NCI-H748 (cell line): ENCODE results near the gene FANCI.

Source experiments
- DNase-seq: peaks from one replicate; lab custom pipeline; 2025; ENCODE audit not compliant: unreplicated experiment; lab: John Stamatoyannopoulos, UW

The FANCI gene

DNA sequence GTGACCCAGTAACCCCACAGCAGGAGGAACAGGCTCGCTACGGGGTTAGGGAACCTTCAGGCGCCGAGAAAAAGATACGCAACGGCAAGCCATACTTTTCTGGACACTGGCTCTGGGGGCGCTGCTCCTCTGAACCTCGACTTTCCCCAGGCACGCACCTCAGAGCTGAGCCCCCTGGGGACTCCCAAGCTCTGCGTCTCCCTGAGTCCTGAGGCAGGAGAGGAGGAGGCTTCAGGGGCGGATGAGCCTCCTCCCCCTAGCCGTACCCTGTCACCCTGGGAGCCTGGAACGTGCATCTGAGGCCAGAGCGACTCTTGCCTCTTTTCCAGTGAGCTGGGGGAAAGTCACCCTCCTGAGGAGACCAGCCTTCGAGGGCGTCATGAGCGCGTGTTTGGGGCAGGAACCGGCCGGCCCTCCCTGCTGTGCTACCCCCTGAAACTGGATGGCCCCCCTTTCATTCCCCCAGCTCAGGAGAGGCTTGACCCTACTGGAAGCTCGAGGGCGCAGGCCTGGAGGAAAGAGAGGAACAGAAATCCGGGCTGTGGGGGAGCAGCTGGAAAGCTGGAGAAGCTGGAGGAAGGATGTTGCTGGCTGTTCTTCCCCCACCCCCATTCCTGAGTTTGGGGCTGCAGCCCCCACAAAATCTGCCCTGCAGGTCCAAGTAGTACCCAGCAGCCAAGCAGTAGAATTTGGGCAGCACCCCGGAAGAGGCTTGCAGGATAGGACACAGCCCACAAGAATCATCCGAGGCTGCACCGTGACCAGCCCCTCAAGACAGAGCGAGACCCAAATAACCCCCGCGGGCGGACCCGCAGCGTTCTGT, 115.9 kb downstream of the FANCI start:
- DNase-seq: no peak

DNA sequence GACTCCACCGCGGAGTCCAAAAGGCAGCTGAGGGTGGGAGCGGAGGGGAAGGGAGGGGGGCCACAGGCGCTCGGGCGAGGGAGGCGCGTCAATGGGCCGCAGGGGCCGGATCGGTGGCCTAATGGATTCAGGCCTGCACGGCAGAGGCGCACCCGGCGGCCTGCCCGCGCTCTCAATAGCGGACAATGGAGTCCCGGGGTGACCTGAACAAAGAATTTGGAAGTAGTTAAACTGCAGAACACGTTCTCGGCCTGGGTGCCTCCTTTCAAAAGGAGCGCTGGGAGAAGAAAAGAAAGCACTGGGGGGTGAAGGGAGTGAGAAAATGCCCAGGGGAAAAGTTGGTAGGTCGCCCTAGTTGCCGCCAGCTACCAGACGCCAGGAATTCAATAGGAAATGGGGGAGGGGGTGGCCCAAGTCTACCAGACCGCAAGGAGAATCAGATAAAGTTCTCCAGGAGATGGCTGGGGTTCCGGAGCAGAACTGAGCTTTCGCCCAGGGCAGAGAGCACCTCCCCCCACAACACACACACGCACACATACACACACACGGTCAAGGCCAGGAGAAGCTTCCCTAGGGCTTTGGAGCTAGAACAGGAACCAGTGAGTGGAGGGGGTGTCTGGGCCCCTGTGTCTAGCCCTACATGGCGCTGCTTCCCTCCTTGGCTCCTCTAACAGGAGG, 116.7 kb downstream of the FANCI start:
- no peak for DNase-seq

DNA sequence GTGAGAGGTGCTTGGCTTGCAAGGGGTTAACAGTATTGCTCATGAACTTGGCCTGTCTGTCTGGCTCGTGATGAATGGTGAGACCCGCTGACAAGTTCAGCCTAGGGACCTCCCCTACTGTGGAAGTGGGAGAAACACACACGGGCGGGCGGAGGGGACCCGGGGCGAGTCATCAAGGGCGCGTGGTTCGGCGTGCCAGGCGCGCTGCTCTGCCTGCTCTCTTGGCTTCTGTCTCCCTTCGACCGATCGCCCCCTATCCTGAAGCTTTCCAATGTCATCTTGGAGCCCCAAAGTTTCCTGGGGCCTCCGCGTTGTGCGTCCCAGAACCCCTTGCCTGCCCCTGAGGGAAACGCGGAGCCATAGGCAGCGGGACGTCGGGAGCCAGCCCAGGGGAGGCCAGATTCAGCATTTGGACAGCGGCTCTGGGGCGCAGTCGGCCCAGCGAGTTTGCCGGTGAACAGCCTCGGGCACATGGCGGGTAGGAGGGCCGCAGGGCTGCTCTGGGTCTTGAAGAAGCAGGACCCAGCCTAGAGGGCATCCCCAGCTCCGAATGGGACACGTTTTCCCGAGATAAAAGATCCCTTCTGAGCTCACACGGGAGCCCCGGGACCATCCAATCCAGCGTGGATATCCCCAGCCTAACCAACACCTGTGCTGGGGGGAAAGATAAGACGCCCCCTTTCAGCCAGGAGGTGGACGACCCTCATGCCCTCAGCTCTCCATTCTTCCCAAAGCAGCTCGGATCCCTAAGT, 117.8 kb downstream of the FANCI start:
- DNase-seq: peak; percentile 53

DNA sequence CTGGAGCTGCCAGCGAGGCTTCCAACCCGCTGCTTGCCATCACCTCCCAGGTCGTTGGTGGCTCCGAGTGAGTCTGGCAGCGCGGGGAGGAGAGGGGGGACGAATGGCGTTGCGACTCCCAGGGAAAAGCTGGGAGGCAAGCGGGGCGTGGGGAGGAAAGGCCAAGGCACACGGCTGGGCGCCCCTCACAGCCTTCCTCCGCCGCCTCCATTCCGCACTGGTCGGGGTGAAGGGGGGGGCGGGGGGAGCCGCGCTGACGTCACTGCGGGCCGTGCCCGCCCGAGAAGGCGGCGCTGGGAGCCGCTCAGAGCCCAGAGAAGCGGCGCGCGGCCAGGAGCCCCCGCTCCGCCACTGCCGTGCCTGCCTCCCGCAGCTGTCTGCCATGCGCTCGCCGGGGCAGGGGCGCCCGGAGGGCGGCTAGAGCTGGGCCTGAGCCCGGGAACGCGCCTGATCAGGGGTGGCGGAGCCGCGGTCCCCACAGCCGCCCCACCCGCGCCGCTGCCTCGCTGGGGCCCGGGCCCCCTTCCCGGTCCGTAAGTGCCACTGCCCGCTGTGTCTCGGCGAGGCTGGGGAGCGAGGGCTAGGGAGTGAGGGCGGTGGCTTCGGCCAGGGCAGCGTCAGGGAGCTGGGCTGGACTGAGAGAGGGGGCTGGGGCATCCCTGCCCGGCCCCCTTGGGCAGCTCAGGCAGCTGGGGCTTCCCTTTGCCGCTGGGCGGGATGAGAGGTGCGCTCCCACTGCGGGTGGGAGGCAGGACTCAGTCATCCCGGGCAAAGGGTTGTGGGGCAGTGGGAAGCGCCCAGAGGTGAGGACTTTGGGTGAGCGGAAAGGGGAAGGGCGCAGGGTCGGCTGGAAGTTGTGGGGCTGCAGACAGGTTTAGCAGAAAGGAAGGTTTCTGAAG, 118.7 kb downstream of the FANCI start:
- DNase-seq: peak; percentile 72

DNA sequence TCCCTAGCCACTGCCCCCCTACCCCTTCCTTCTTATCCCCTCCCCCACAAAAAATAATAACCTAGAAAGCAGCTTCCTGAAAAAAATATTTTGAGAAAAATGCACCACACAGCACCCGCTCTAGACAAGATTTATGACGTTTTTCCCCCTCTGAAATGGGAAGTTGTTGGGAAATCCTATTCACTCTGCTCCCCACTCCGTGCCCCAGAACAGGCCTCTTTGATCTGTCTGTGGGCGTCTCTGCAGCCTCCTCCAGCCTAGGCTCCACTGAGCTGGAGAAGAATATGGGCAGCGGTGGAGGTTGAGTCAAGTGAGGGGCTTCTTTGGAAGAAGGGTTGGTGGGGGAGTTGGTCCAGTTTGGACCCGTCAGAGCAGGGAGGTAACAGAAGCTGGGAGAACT, 119.4 kb downstream of the FANCI start:
- no peak for DNase-seq

DNA sequence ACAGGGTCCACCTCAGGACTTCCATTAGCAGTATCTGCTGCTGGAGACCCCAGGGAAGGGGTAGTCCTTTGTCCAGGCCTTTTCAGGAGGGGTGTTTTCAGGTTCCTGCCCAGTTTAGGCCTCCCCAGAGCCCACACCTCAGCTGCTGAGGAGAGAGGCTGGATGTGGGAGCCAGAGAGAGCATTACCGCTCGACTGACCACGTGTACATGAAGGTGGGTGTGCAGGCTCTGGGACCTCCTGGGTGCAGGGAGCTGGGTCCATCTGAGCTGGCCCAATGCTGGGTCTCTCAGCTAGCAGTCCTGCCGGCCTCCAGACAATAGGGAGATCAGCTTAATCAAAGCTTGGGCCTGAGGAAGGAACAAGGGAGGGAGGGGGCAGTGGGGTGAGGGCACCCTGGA, 120.0 kb downstream of the FANCI start:
- no peak for DNase-seq

DNA sequence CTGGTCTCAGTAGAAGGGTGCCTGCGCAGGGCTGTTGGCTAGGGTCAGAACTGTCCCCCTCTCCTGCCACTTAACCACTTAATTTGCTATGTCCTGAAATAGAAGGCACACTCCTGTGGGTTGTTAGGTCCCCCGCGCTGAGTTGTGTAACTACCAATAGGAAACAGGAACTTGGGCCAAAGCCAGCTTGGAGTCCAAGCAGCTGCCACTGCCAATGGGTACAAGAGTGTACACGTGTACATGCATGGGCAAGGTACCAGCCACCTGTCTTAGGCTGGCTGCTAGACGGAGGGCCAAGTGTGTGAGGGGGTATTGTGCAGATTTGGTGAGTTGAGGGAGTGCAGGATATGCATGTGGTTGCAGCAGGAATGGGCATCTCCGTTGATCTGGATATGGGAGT, 120.6 kb downstream of the FANCI start:
- peak; percentile 7 for DNase-seq

DNA sequence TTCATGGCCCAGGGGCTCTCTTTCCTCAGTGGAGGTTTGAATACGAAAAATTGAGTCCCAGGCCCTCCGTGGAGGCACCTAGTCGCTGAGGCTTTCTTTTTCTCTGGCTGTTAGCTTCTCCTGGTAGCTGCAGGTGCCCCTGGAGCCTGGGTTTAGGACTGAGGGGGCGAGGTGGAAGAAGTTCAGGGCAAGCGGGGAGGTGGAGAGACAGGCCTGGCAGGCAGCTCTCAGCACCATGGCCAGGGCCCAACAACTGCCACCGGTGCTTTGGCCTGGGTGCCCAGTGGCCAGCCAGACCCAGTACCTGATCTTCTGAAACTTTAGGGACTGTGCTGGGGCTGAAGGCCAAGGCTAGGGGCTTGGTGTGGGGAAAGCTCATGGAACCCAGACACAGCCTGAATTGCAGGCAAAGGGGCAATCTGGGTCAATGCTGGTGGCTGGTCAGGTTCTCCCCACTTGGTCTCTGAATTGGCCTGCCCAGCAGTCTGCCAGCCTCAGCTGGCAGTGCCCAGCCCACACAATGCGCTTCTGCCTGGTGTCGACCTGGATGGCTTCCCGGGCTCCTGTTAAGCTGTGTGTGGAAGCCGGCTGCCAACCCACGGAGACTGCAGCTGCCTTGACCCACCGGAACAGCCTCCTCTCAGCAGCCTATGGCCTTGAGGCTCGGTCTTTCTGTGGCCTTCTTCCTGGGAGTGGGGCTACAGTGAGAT, 121.1 kb downstream of the FANCI start:
- no peak for DNase-seq

DNA sequence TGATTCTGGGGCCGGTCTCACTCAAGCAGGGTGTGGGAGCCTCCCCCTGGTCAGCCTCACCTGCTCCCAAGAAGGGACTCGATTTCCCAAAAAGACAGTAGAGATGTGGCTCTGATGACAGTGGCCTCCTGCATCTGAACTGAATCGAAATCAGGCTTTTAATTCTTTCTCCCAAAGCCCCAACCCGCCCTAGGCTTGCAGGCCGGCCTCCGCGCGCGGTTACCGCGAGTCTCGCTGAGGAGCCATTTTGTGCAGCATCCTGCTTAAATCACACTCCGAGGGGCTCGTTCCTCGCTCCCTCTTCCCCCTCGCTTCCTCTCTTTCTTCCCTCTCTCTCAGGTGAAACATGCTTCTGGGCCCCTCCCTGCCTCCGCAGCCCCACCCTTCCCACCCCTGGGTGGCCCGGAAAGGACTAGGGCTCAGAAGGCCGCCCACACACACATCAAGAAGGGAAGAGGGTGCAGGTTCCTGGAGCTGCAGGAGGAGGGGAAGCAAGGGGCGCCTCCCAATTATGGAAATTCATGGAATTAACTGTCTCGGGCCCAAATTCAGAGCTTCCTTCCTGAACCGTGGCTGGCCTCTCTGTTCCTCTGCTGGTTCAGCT, 121.8 kb downstream of the FANCI start:
- DNase-seq: no peak
